HepG2 (cell line): ENCODE data around the gene CMTM4. TPM values are rescaled to one million over a fixed set of nuclear protein-coding genes. Genes with fewer than 3 reads are reported as not detected.

ENCODE experiments used
- ARNTL ChIP-seq: sonication (generic); formaldehyde crosslinking; IDR thresholded peaks from 2 replicates; pipeline ENCODE4 v1.4.0; 2020; ENCODE audit warnings: mild to moderate bottlenecking, missing genetic modification reagents
- KLF12 ChIP-seq: sonication (generic); formaldehyde crosslinking; IDR thresholded peaks from 2 replicates; pipeline ENCODE4 v1.4.0; 2020; ENCODE audit warnings: missing genetic modification reagents, borderline replicate concordance
- NCOA2 ChIP-seq: sonication (generic); formaldehyde crosslinking; IDR thresholded peaks from 2 replicates; pipeline ENCODE4 v1.8.0; 2022; ENCODE audit warnings: inconsistent platforms
- NR1H2 ChIP-seq: sonication (generic); formaldehyde crosslinking; IDR thresholded peaks from 2 replicates; pipeline ENCODE4 v1.8.1; 2022; ENCODE audit warnings: low read depth, missing genetic modification reagents, borderline replicate concordance
- SNAPC2 ChIP-seq: sonication (generic); formaldehyde crosslinking; IDR thresholded peaks from 2 replicates; pipeline ENCODE4 v1.8.1; 2022; ENCODE audit warnings: mild to moderate bottlenecking, missing genetic modification reagents
- YEATS2 ChIP-seq: sonication (generic); formaldehyde crosslinking; IDR thresholded peaks from 2 replicates; pipeline ENCODE4 v1.4.0; 2020; ENCODE audit warnings: missing genetic modification reagents, borderline replicate concordance
- ZKSCAN1 ChIP-seq: fragments of 150-350 bp; IDR thresholded peaks from 2 replicates; pipeline ENCODE4 v1.6.1; 2014; ENCODE audit warnings: low read length
- ZKSCAN8 ChIP-seq: IDR thresholded peaks from 2 replicates; pipeline ENCODE4 v1.6.1; 2016; ENCODE audit warnings: borderline replicate concordance, missing genetic modification reagents, missing compliant biosample characterization
- ZNF124 ChIP-seq: sonication (generic); formaldehyde crosslinking; IDR thresholded peaks from 2 replicates; pipeline ENCODE4 v1.4.0; 2020; ENCODE audit warnings: missing genetic modification reagents
- ZNF263 ChIP-seq: sonication (generic); formaldehyde crosslinking; IDR thresholded peaks from 2 replicates; pipeline ENCODE4 v1.4.0; 2020; ENCODE audit warnings: missing genetic modification reagents
- ZNF367 ChIP-seq: sonication (generic); formaldehyde crosslinking; IDR thresholded peaks from 2 replicates; pipeline ENCODE4 v1.4.0; 2020; ENCODE audit warnings: missing genetic modification reagents, borderline replicate concordance
- ZNF446 ChIP-seq: sonication (generic); formaldehyde crosslinking; IDR thresholded peaks from 2 replicates; pipeline ENCODE4 v1.5.0; 2020; ENCODE audit warnings: mild to moderate bottlenecking, missing genetic modification reagents
- ZNF83 ChIP-seq: sonication (generic); formaldehyde crosslinking; IDR thresholded peaks from 2 replicates; pipeline ENCODE4 v1.4.0; 2020; ENCODE audit warnings: missing genetic modification reagents, mild to moderate bottlenecking, borderline replicate concordance
- ZNF891 ChIP-seq: sonication (generic); formaldehyde crosslinking; IDR thresholded peaks from 2 replicates; pipeline ENCODE4 v1.5.0; 2020; ENCODE audit warnings: mild to moderate bottlenecking, missing genetic modification reagents
- polyA plus RNA-seq, 8 experiments: library from polyadenylated mRNA; depleted of rRNA in 3 of 8; stranded (reverse) in 7 of 8; unstranded in 1 of 8; fragments of >200 nt; fragmentation: Illumina TruSeq in 4 of 8; extraction: Trizol in 4 of 8; gene quantifications; 2 replicates each; pipeline versions ENCODE4 v1.2.1 to v1.2.3, GENCODE V29; 2011 to 2016; ENCODE audit warnings: low read depth in 4 of 8, missing spikeins in 1 of 8, mixed read lengths in 1 of 8; ENCODE audit not compliant: insufficient read depth in 1 of 8
- total RNA-seq, 5 experiments: library from RNA; depleted of rRNA; stranded (reverse); fragments of >200 nt; fragmentation: Illumina TruSeq; extraction: Trizol; gene quantifications; 2 replicates each; pipeline ENCODE4 v1.2.3, GENCODE V29; 2016; ENCODE audit warnings: low read depth in 1 of 5
- TF ChIP-seq, protein P1 (sequence below): IDR thresholded peaks from 2 replicates; pipeline ENCODE4 v1.6.1; 2016; ENCODE audit warnings: missing genetic modification reagents, missing compliant biosample characterization
- TF ChIP-seq, protein P2 (sequence below): sonication (generic); formaldehyde crosslinking; IDR thresholded peaks from 2 replicates; pipeline ENCODE4 v1.8.1; 2023; ENCODE audit warnings: mild to moderate bottlenecking, moderate library complexity, missing genetic modification reagents
- TF ChIP-seq, protein P3 (sequence below): sonication (generic); formaldehyde crosslinking; IDR thresholded peaks from 2 replicates; pipeline ENCODE4 v1.4.0; 2020; ENCODE audit warnings: mild to moderate bottlenecking, missing genetic modification reagents
- TF ChIP-seq, protein P4 (sequence below): sonication (generic); formaldehyde crosslinking; IDR thresholded peaks from 2 replicates; pipeline ENCODE4 v1.4.0; 2020; ENCODE audit warnings: missing genetic modification reagents
- TF ChIP-seq, protein P5 (sequence below): IDR thresholded peaks from 2 replicates; pipeline ENCODE4 v1.6.1; 2016
- TF ChIP-seq, protein P6 (sequence below): IDR thresholded peaks from 2 replicates; pipeline ENCODE4 v1.6.1; 2016; ENCODE audit warnings: missing compliant biosample characterization, missing genetic modification reagents, borderline replicate concordance

CMTM4 gene
- total and polyA plus RNA-seq, 2 of the 13 experiments (the other 11 are each of a cell fraction or from before 2014, with no cell fraction given) = 32.0 to 36.3 TPM

DNA sequence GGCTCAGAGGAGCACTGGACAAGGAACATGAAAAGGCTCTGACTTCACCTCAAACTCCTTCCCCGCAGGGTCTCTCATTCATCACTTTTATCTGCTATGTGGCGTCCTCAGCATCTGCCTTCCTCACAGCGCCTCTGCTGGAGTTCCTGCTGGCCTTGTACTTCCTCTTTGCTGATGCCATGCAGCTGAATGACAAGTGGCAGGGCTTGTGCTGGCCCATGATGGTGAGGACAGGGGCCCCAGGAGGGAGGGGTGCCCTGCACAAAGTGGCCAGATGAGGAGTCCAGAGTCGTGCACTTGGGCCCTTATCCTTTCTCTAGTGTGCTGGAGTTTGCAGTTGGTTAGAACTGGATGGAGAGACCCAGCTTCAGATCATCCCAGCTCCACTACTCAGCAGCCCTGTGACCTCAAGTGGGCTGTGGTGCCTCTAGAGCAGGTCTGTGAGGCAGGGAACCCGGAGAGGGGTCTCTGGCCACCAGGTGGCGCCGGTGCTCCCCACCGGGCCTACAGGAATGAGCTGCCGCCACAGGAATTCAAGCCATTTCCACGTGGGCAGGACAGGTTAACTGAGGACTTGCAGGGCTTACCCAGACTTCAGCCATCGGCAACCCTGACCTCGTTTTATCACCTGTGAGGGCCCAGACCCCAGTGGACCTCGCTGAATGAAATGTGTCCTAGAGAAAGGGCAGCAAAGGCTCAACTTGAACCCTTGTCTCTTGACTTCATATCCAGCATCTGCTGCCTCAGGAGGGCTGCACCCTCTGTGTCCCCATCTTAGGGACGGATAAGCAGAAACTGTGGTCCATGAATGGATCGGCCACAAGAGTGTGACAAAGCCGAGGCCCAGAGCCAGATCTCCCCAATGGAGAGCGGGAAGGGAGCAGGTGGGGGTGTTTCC lies 88.1 kb downstream of the CMTM4 start (continued):
- 0 out of 2 replicates have a peak, but pooled peaks have one; percentile 80 for TF ChIP-seq NR1H2 (CRISPR knock-in tag)
- peak; percentile 94; the same call in 1 of the 2 replicates for TF ChIP-seq ZNF83 (CRISPR knock-in tag)
- TF ChIP-seq ARNTL (CRISPR knock-in tag) = peak; percentile 87
- TF ChIP-seq NCOA2 = peak; percentile 75
- peak; percentile 81; the same call in 1 of the 2 replicates for TF ChIP-seq YEATS2 (CRISPR knock-in tag)
- TF ChIP-seq SNAPC2 = no peak
- 0 out of 2 replicates have a peak, but pooled peaks have one; percentile 58 for TF ChIP-seq ZNF367
- TF ChIP-seq ZNF124 (CRISPR knock-in tag) = peak; percentile 93
- 0 out of 2 replicates have a peak, but pooled peaks have one; percentile 15 for TF ChIP-seq ZKSCAN1
- peak; percentile 90 for TF ChIP-seq ZNF891 (CRISPR knock-in tag)
- TF ChIP-seq, protein P1, sequence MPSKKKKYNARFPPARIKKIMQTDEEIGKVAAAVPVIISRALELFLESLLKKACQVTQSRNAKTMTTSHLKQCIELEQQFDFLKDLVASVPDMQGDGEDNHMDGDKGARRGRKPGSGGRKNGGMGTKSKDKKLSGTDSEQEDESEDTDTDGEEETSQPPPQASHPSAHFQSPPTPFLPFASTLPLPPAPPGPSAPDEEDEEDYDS (CRISPR knock-in tag) = peak; percentile 56; the same call in 1 of the 2 replicates
- peak; percentile 68; the same call in 1 of the 2 replicates for TF ChIP-seq ZKSCAN8 (CRISPR knock-in tag)
- TF ChIP-seq, protein P2, sequence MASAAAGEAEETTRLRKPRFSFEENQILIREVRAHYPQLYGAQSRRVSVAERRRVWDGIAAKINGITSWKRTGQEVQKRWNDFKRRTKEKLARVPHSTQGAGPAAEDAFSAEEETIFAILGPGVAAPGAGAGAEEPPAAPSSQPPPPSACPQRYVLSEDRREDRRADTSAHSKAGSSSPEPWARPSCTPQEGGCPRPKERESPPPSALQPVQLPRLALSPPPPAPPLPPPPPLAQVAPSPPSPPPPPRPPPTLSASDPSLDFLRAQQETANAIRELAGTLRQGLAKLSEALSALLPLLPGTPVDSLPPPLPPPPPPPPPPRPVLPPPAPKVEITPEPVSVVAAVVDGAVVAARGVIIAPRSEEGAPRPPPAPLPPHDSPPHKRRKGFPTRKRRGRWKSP (CRISPR knock-in tag) = peak; percentile 65; the same call in 1 of the 2 replicates
- TF ChIP-seq, protein P3, sequence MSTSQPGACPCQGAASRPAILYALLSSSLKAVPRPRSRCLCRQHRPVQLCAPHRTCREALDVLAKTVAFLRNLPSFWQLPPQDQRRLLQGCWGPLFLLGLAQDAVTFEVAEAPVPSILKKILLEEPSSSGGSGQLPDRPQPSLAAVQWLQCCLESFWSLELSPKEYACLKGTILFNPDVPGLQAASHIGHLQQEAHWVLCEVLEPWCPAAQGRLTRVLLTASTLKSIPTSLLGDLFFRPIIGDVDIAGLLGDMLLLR (CRISPR knock-in tag) = peak; percentile 78
- TF ChIP-seq, protein P4, sequence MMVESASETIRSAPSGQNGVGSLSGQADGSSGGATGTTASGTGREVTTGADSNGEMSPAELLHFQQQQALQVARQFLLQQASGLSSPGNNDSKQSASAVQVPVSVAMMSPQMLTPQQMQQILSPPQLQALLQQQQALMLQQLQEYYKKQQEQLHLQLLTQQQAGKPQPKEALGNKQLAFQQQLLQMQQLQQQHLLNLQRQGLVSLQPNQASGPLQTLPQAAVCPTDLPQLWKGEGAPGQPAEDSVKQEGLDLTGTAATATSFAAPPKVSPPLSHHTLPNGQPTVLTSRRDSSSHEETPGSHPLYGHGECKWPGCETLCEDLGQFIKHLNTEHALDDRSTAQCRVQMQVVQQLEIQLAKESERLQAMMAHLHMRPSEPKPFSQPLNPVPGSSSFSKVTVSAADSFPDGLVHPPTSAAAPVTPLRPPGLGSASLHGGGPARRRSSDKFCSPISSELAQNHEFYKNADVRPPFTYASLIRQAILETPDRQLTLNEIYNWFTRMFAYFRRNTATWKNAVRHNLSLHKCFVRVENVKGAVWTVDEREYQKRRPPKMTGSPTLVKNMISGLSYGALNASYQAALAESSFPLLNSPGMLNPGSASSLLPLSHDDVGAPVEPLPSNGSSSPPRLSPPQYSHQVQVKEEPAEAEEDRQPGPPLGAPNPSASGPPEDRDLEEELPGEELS (CRISPR knock-in tag) = peak; percentile 61; the same call in 1 of the 2 replicates
- peak; percentile 72 for TF ChIP-seq ZNF263 (CRISPR knock-in tag)
- TF ChIP-seq ZNF446 = peak; percentile 58; the same call in 1 of the 2 replicates
- 0 out of 2 replicates have a peak, but pooled peaks have one; percentile 56 for TF ChIP-seq KLF12 (CRISPR knock-in tag)
- TF ChIP-seq, protein P5, sequence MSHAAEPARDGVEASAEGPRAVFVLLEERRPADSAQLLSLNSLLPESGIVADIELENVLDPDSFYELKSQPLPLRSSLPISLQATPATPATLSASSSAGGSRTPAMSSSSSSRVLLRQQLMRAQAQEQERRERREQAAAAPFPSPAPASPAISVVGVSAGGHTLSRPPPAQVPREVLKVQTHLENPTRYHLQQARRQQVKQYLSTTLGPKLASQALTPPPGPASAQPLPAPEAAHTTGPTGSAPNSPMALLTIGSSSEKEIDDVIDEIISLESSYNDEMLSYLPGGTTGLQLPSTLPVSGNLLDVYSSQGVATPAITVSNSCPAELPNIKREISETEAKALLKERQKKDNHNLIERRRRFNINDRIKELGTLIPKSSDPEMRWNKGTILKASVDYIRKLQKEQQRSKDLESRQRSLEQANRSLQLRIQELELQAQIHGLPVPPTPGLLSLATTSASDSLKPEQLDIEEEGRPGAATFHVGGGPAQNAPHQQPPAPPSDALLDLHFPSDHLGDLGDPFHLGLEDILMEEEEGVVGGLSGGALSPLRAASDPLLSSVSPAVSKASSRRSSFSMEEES (CRISPR knock-in tag) = peak; percentile 91
- TF ChIP-seq, protein P6, sequence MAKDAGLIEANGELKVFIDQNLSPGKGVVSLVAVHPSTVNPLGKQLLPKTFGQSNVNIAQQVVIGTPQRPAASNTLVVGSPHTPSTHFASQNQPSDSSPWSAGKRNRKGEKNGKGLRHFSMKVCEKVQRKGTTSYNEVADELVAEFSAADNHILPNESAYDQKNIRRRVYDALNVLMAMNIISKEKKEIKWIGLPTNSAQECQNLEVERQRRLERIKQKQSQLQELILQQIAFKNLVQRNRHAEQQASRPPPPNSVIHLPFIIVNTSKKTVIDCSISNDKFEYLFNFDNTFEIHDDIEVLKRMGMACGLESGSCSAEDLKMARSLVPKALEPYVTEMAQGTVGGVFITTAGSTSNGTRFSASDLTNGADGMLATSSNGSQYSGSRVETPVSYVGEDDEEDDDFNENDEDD (CRISPR knock-in tag) = peak; percentile 92
